RWPE1 (cell line): Measurements from ENCODE around the gene RHOJ.
"Not testable (repeated sequence)": the region's sequence is repeated elsewhere in the genome, so short reads cannot be mapped to it uniquely, and the experiment has no call there.

ENCODE experiments used
- CTCF ChIA-PET: fragments of 350-600 bp; sonication (Branson Sonifier 250); formaldehyde crosslinking; extraction: SDS; loops from one replicate; lab custom pipeline; 2021; lab: Yijun Ruan, JAX
- POLR2A ChIA-PET: fragments of 400-600 bp; formaldehyde crosslinking; extraction: SDS; loops from one replicate; lab custom pipeline; 2020; ENCODE audit warnings: antibody characterized with exemption; ENCODE audit not compliant: low non-redundant PET; lab: Yijun Ruan, JAX
- DNase-seq: peaks from one replicate; pipeline ENCODE4 v3.0.0; 2012; ENCODE audit warnings: low spot score
- H3K27ac ChIP-seq: fragments of 450-650 bp; 2 replicates; pipeline ENCODE4 v1.5.1; 2017
- CTCF ChIP-seq: fragments of 450-650 bp; conservative IDR thresholded peaks from 2 replicates; pipeline ENCODE4 v1.5.1; 2017; ENCODE audit warnings: low read depth, mild to moderate bottlenecking

The RHOJ gene

GRCh38 chr14:63295231-63295685 is 91.0 kb downstream of the RHOJ start:
- CTCF ChIA-PET: no interaction called here

GRCh38 chr14:63296060-63296563 is 91.9 kb downstream of the RHOJ start:
- ChIA-PET CTCF (no interaction called here), POLR2A (no interaction called here)
- no peak for TF ChIP-seq CTCF

More at GRCh38 chr14:63295231-63295685, 91.0 kb downstream of the RHOJ start:
- POLR2A ChIA-PET: no interaction called here
- no peak for DNase-seq
- H3K27ac ChIP-seq: no peak overlapping the region
- no peak for TF ChIP-seq CTCF

GRCh38 chr14:63297372-63298063 is 93.3 kb downstream of the RHOJ start:
- no peak overlapping the region for H3K27ac ChIP-seq
- ChIA-PET CTCF (no interaction called here), POLR2A (no interaction called here)
- TF ChIP-seq CTCF: no peak
- no peak for DNase-seq

More at GRCh38 chr14:63296060-63296563, 91.9 kb downstream of the RHOJ start:
- H3K27ac ChIP-seq: no peak overlapping the region
- no peak for DNase-seq

DNA sequence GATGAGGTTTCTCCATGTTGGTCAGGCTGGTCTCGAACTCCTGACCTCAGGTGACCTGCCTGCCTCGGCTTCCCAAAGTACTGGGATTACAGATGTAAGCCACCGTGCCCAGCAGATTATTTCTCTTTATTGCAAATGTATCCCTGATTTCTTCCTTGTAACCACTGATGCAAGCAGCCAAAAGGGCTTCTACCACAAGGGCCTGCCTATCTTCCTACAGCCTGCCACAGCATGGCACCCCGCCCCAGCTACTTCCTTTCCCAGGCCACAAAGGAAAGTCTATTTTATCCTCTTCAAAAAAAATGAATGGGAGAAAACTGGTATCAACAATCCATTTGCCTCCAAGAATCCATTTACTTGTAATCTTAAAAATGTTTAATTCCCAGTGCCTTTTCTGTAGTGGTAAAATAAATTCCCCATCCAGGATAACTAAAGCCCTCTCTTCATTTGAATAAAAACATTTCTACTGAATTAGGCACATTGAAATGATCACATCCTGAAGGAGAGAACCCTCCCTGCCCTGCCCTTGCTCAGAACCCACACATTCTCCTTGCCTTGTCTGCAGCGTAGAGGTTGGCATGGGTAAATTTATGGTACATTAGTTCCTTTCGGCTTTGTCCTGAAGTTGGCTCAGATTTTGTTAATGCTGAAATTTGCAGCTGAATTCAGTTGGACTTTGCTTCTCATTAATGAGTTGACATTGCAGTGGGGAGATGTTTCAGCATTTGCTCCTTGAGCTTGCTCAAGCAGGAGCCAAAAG is 95.3 kb downstream of the RHOJ start:
- ChIA-PET CTCF (no interaction called here), POLR2A (no interaction called here)
- no peak for TF ChIP-seq CTCF
- no peak overlapping the region for H3K27ac ChIP-seq
- no peak for DNase-seq

GRCh38 chr14:63300854-63301253 is 96.6 kb downstream of the RHOJ start:
- no peak overlapping the region for H3K27ac ChIP-seq
- DNase-seq: no peak
- ChIA-PET CTCF (no interaction called here), POLR2A (no interaction called here)
- TF ChIP-seq CTCF: no peak

GRCh38 chr14:63301891-63302534 is 97.8 kb downstream of the RHOJ start:
- POLR2A ChIA-PET: no interaction called here
- TF ChIP-seq CTCF: no peak
- CTCF ChIA-PET: interaction anchor here (0.6 kb wide), 1 partner anchor 19 kb away, joined by 3 read pairs; no protein-coding TSS in a partner anchor
- H3K27ac ChIP-seq: no peak overlapping the region
- no peak for DNase-seq

- DNase-seq, H3K27ac ChIP-seq, CTCF ChIA-PET, POLR2A ChIA-PET: not testable (repeated sequence)
These were observed 100.2 kb downstream of the RHOJ start for GRCh38 chr14:63304429-63304828.
